HG02884 (cell line): ENCODE results near the gene ZNF763.
A peak's percentile ranks its signal among the peaks of the same experiment; 100 is the strongest.
"Not testable (repeated sequence)": the region's sequence is repeated elsewhere in the genome, so short reads cannot be mapped to it uniquely, and the experiment has no call there.

Experiments used
- ATAC-seq: cut with Tn5 transposase; IDR thresholded peaks from one replicate; pipeline ENCODE4 v1.9.1; 2021; ENCODE audit warnings: mild to moderate bottlenecking, moderate library complexity; ENCODE audit not compliant: unreplicated experiment

The ZNF763 gene

DNA sequence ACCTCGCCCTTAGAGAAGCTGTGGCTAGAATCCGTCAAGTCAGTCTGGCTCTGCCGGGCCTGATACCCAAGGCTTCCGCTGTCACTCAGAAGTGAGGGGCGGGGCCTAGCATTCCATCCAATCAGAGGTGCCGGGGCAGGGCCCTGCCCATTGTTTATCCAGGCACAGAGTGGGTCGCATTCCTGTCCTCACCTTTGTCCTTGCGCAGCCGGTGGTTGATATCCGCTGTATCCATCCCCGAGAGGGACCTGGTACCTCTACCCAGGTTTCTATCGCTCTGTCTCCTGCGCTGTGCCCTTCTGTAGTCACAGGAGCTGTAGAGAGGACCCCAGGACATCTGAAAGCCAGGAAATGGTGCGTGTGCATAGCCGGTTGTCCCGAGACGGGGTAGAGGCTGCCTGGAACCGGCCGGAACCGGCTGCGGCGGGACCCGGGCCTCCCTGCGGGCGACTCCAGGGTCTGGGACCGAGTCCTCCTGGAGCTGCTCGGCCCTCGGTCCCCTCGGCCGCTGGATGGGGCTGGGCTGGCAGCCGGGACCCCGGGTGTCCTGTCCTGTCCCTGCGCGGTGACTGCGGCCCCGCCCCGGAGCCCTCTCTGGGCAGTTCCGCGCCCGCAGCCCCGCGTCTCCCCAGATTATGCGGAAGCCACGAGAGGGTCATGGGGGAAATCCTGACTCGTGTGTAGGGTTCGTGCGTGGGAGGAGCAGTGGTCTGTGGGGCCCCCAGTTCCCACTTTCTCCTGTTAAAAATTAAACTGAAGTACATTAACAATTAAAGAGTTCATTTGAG is at the start of gene ZNF763:
TSS of gene ZNF763 (plus strand) at position 183 of the 788 bp plus-strand sequence. CDS start at position 352, 169 bp downstream.
- ATAC-seq, result peak; percentile 85

DNA sequence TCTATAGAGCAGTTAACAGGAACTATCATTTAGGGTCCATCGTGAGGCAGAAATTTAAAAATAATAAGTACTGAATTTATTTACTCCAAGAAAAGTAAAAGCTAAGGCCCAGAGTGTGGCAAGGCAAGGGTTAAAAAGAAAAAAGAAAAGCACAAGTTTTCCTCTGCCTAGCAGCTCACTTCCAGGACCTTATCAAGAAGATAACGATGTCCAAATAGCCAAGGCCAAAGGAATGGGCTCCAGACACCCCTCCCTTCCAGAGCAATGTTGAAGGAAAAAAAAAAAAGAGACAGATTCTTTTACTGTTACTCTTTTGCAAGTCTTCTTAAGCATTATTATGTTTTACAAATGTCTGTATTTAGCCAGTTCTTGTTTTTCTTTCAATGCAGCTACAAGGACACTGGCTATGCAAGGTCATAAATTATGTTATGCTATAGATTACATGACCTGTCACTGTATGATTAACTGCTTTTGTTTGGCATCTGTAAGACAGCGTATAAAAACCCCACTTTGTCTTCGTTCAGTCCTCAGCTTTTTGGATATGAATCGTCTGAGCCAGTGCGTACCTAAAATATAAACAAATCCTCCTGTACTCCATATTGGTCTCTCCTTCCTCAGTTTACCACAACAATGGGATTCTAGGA is 42.9 kb upstream of the ZNF763 start:
- ATAC-seq, result no peak

DNA sequence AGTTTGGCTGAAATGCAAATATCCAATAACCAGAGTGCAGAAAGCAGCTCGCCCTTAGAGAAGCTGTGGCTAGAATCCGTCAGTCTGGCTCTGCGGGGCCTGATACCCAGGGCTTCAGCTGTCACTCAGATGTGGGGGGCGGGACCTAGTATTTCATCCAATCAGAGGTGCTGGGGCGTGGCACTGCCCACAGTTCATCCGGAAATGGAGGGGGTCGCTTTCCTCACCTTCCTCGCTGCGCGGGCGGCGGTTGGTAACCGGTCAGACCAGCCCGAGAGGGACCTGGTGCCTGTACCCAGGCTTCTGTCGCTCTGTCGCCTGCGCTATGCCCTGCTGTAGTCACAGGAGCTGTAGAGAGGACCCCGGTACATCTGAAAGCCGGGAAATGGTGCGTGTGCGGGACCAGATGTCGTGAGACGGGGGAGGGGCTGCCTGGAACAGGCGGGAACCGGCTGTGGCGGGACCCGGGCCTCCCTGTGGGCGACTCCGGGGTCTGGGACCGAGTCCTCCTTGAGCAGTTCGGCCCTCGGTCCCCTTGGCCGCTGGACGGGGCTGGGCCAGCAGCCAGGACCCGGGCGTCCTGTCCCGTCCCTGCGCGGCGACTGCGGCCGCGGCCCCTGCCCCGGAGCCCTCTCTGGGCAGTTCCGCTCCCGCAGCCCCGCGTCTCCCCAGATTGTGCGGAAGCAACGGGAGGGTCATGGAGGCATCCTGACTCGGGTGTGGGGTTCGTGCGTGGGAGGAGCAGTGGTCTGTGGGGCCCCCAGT is 39.8 kb upstream of the ZNF763 start, which contains the start of gene ZNF700:
TSS of gene ZNF700 (plus strand) at position 222 of the 765 bp plus-strand sequence. CDS start at position 326, 104 bp downstream.
- ATAC-seq, result peak; percentile 79

DNA sequence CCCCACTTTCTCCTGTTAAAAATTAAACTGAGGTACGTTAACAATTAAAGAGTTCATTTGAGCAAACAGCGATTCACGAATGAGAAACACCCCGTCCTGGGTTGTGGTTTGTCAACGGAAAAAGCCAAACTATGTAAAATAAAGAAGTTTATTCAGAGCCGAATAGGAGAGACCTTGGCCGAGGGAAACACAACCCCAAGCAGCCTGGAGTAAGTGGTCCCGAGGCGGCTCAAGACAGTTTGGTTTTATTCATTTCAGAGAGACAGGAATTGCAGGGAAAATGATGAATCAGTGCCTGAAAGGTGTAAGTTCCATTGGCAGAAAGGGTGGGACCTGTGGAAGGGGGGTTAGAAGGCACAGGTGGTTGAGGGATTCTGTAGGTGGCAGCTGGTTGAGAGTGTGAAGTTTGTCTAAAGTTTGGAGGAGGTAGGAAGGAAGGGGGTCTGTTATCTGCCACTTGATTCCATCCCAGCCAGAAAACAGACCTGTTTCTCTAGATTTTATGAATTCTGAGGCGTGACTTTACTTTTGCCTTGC is 39.1 kb upstream of the ZNF763 start:
- ATAC-seq, result not testable (repeated sequence)

DNA sequence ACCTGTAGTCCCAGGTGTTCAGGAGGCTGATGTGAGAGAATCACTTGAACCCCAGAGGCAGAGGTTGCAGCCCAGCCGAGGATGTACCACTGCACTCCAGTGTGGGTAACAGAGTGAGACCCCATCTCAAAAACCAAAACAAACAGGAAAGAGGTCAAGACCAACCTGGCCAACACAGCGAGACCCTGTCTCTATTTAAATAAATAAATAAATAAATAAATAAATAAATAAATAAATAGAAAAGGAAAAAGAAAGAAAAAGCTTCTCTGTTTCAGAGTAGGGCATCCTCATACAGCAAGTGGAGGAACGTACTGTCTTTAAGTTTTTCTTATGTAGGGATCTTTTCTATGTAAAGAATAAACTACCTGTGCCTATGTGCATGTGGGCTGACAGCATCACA is 37.6 kb upstream of the ZNF763 start:
- ATAC-seq, result no peak

DNA sequence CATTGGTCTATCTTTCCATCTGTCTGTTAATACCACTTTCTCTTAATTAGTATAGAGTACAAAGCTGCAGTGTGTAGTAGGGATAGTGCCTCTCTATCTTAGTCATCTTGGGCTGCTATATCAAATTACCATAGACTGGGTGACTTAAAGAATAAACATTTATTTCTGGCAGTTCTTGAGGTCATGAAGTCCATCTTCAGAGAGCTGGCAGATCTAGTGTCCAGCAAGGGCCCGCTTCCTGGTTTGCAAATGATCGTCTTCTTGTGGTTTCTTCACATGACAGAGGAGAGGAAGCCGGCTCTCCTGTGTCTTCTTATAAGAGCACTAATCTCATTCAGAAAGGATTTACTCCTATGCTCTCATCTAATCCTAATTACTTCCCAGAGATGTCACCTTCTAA is 33.8 kb upstream of the ZNF763 start:
- ATAC-seq, result no peak

DNA sequence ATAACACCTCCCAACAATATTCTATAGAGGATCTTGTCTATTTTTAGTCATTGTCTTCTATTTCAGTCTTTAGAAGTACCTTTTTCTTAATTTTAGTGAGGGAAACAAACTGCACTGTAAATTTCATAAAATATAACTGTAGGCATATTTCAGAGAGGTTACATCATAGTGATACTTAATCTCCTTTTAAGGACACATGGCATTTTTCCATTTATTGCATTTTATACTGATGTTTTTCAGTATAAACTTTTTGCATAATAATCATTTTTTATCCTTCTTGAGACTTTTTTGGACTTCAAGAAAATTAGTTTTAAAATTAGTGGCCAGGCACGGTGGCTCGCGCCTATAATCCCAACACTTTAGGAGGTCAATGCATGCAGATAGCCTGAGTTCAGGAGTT is 33.3 kb upstream of the ZNF763 start:
- no peak for ATAC-seq

DNA sequence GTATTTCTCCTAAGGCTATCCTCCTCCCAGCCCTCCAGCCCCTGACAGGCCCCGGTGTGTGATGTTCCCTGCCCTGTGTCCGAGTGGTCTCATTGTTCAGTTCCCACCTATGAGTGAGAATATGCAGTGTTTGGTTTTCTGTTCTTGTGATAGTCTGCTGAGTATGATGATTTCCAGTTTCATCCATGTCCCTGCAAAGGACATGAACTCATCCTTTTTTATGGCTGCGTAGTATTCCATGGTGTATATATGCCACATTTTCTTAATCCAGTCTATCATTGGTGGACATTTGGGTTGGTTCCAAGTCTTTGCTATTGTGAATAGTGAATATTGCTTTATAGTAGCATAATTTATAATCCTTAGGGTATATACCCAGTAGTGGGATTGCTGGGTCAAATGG is 29.0 kb upstream of the ZNF763 start:
- not testable (repeated sequence) for ATAC-seq

DNA sequence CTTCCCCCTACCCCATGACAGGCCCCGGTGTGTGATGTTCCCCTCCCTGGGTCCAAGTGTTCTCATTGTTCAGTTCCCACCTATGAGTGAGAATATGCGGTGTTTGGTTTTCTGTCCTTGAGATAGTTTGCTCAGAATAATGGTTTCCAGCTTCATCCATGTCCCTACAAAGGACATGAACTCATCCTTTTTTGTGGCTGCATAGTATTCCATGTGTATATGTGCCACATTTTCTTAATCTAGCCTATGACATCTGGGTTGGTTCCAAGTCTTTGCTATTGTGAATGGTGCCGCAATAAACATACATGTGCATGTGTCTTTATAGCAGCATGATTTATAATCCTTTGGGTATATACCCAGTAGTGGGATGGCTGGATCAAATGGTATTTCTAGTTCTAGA is 26.5 kb upstream of the ZNF763 start:
- ATAC-seq, result not testable (repeated sequence)

DNA sequence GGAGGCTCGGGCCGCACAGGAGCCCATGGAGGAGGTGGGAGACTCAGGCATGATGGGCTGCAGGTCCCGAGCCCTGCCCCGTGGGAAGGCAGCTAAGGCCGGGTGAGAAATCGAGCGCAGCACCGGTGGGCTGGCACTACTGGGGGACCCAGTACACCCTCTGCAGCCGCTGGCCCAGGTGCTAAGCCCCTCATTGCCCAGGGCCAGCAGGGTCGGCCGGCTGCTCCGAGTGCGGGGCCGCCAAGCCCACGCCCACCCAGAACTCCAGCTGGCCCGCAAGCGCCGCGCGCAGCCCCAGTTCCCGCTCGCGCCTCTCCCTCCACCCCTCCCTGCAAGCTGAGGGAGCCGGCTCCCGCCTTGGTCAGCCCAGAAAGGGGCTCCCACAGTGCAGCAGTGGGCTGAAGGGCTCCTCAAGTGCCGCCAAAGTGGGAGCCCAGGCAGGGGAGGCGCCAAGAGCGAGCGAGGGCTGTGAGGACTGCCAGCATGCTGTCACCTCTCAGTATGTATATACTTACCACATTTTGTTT is 23.4 kb upstream of the ZNF763 start:
- not testable (repeated sequence) for ATAC-seq

DNA sequence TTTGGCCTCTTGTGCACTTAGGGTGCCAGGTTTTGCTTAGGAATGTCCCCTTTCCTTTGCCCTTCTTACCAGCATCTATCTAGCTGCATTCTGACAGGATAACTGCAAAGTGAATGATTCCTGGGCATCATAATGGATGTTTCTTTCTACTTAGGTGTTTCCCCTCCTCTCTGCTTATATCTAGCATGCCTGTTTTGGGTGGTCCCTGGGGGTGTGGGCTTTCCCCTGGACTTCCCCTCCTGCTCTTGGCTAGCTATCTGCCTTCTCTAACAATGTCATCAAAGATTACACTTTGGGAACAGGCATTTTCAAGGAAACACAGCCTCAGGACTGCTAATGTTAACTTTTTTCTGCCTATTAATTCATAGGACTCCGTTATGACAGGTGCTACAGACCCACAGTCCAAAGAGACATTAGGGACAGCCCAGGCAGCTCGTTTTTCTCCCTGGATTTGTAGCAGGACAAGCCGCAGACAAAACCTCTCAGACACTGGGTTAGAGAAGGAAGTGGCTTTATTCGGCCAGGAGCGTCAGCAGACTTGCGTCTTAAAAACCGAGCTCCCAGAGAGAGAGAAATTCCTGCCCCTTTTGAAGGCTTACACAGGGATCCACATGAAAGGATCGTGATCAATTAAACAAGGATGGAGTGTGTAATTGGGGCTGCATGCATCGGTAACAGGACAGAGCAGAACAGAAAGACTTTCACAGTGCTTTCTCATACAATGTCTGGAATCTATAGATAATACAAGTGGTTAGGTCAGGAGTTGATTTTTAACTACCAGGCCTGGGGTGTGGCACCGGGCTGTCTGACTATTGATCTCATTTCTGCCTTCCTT is 22.6 kb upstream of the ZNF763 start:
- ATAC-seq, result no peak

DNA sequence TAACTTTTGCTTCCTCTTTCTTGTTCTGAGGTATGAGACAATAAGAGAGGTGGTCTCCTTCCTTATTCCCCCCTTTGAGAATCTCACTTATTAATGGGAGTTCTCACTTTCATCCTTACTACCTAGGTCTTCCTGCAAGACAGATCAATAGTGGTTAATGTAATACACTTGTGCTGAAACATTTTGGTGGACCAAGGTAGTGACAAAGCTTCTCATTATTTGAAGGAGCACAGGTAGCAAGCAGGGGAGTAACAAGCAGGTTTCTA is 22.1 kb upstream of the ZNF763 start:
- ATAC-seq, result no peak

DNA sequence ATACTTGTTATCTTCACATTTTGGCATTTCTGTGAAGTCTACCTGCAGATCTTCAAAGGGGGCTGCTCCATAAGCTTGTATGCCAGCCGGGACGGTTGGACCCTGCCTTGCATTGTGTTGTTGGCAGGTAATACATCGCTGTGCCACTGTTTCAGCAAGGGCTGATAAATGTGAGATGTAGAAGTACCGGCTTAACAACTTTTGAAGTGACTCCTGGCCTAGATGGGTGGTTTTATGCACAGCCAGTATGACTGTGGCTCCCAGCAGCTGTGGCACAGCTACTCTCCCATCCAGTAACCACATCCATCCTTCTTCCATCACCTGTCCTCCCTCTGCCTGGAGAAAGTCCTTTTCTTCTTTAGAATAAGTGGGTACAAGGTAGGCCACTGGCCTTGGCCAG is 20.2 kb upstream of the ZNF763 start:
- ATAC-seq, result no peak

DNA sequence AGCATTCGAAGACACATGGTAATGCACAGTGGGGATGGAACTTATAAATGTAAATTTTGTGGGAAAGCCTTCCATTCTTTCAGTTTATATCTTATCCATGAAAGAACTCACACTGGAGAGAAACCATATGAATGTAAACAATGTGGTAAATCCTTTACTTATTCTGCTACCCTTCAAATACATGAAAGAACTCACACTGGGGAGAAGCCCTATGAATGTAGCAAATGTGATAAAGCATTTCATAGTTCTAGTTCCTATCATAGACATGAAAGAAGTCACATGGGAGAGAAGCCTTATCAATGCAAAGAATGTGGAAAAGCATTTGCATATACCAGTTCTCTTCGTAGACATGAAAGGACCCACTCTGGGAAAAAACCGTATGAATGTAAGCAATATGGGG is 16.2 kb upstream of the ZNF763 start:
- no peak for ATAC-seq

DNA sequence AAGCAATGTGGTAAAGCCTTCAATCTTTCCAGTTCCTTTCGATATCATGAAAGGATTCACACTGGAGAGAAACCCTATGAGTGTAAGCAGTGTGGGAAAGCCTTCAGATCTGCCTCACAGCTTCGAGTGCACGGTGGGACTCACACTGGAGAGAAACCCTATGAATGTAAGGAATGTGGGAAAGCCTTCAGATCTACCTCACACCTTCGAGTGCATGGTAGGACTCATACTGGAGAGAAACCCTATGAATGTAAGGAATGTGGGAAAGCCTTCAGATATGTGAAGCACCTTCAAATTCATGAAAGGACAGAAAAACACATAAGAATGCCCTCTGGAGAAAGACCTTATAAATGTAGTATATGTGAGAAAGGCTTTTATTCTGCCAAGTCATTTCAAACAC is 15.6 kb upstream of the ZNF763 start:
- no peak for ATAC-seq

DNA sequence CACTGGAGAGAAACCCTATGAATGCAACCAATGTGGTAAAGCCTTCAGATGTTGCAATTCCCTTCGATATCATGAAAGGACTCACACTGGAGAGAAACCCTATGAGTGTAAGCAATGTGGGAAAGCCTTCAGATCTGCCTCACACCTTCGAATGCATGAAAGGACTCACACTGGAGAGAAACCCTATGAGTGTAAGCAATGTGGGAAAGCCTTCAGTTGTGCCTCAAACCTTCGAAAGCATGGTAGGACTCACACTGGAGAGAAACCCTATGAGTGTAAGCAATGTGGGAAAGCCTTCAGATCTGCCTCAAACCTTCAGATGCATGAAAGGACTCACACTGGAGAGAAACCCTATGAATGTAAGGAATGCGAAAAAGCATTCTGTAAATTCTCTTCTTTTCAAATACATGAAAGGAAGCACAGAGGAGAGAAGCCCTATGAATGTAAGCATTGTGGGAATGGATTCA is 15.2 kb upstream of the ZNF763 start:
- not testable (repeated sequence) for ATAC-seq

DNA sequence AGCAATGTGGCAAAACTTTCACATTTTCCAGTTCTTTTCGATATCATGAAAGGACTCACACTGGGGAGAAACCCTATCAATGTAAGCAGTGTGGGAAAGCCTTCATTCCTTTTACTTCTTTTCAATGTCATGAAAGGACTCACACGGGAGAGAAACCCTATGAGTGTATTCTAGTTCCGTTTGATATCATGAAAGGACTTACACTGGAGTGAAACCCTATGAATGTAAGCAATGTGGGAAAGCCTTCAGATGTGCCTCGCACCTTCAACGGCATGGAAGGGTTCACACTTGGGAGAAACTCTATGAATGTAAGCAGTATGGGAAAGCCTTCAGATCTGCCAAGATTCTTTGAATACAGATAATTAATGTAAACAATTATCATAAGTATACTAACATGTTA is 14.5 kb upstream of the ZNF763 start:
- ATAC-seq, result no peak

DNA sequence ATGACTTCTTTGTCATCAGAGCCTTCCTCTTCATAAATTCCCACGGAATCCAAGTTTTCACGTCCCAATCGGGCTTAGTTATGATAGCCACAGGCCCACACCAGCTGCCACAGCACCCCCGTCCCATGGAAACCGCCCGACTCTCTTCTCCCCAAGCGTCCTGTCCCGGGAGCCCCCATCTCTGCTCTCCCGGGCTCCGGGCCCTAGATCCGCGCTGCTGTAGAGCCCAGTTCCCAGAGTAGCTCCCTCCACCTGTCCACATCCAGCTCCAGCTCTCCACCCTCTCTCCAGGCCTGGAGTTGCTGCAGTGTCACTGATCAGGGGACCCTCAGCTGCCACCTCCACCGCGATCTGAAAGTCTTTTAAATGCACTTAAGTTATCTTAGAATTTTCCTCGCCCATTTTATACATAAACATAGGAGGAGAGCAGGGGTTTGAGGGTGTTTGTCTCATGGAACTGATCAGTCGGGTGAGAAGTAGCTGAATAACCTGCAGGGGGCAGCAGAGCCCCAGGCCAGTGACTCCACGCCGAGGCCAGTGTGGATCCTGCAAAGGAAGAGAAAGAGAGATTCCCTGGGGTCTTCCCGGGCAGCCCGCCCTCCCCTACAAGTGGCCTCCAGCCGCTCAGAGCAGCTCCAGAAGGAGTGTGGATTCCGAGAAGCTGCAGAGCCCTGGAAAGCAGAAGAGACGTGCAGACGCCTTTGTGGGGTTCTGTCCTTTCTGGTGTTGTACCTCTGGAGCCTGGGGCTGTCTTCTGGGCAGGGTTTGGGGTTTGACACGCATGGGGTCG is 1.1 kb upstream of the ZNF763 start:
- no peak for ATAC-seq

DNA sequence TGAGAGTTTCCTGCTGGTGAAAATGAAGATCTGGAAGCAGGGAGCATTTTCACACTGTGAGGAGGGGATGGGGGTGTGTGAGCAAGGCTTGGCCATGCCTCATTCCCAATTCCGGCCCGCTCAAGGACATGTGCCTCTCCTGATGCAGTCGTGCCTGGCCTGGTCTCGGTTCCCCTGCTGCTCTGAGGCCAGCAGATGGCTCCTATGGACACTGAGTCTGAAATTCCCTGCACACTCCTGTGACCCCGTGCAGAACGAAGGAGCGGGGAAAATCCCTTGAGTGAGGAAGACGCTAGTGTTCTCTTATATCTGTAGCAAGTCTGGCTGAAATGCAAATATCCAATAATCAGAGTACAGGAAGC is 363 bp upstream of the ZNF763 start:
- peak; percentile 29 for ATAC-seq

DNA sequence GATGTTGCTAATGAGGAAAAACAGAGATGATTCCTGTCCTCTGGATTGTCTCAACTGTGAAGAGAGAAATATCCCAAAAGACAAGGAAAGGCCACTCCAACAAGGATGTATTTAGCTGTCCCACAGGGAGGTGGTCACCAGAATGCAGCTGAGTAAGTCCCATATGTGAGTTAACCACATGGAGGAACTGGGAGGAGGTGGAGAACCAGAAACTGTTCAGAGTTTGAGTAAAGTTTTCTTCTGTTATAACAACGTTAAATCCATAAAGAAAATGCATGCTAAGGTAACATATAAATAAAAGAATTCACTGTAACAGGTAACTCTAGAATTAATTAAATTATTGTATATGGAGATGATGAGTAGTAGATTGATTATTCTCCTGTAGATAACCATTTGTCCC is 5.3 kb downstream of the ZNF763 start:
- ATAC-seq, result no peak
